Suprapubic skin (tissue), 4 donors: ENCODE measurements around the gene ADAR. TPM values are rescaled to one million over a fixed set of nuclear protein-coding genes. Genes with fewer than 3 reads are reported as not detected.

Experiments used
- DNase-seq, 2 donors: peaks; one replicate each; pipeline ENCODE4 v3.0.0-alpha.2; 2019; ENCODE audit warnings: low spot score in 2 of 2
- H3K27ac ChIP-seq: fragments of 200-600 bp; sonication (generic); one replicate; pipeline ENCODE4 v1.5.1; 2019
- H3K27me3 ChIP-seq: fragments of 200-600 bp; sonication (generic); one replicate; pipeline ENCODE4 v1.5.1; 2019
- H3K36me3 ChIP-seq: fragments of 200-600 bp; sonication (generic); one replicate; pipeline ENCODE4 v1.5.1; 2019
- H3K4me1 ChIP-seq: fragments of 200-600 bp; sonication (generic); one replicate; pipeline ENCODE4 v1.5.1; 2019
- H3K4me3 ChIP-seq: fragments of 200-600 bp; sonication (generic); one replicate; pipeline ENCODE4 v1.5.1; 2019; ENCODE audit warnings: mild to moderate bottlenecking
- H3K9me3 ChIP-seq: fragments of 200-600 bp; sonication (generic); one replicate; pipeline ENCODE4 v1.5.1; 2019
- CTCF ChIP-seq, 2 donors: fragments of 200-600 bp in 1 of 2; fragments of 450-650 bp in 1 of 2; sonication (generic) in 1 of 2; IDR thresholded peaks; one replicate each; pipeline ENCODE4 v1.5.1; 2016 to 2019; ENCODE audit warnings: antibody characterized with exemption in 2 of 2, mild to moderate bottlenecking in 1 of 2, moderate library complexity in 1 of 2
- EP300 ChIP-seq: sonication (generic); formaldehyde crosslinking; IDR thresholded peaks from one replicate; pipeline ENCODE4 v1.6.1; 2017; ENCODE audit warnings: antibody characterized with exemption
- POLR2A ChIP-seq, 2 donors: fragments of 450-650 bp; IDR thresholded peaks; one replicate each; pipeline ENCODE4 v1.6.1; 2017; ENCODE audit warnings: antibody characterized with exemption in 2 of 2, mild to moderate bottlenecking in 2 of 2, moderate library complexity in 2 of 2
- POLR2AphosphoS5 ChIP-seq, 3 donors: sonication (generic); formaldehyde crosslinking; IDR thresholded peaks; one replicate each; pipeline ENCODE4 v1.6.1; 2017; ENCODE audit warnings: antibody characterized with exemption in 3 of 3
- WGBS: methylation state at CpG from one replicate; pipeline ENCODE4 v1.1.5; 2018; 5-methylcytosine and 5-hydroxymethylcytosine counted together
- total RNA-seq, 4 donors: library from RNA; depleted of rRNA; stranded (reverse); fragments of >200 nt; gene quantifications; one replicate each; pipeline ENCODE4 v1.1.0, GENCODE V29; 2016

Gene ADAR
- total RNA-seq, 4 donors from 2014 or later: 73.7 to 107 (median 93.2) TPM

GRCh38 chr1:154590756-154591155 is 17.2 kb downstream of the ADAR start:
- no peak for TF ChIP-seq POLR2A (IDR thresholded peaks at IDR 0.05)
- TF ChIP-seq POLR2AphosphoS5 (IDR thresholded peaks at IDR 0.05): no peak
- TF ChIP-seq CTCF (IDR thresholded peaks at IDR 0.05): no peak
- no peak for TF ChIP-seq EP300
- peaks cover 100% of the 10 kb centered on the region for H3K36me3 ChIP-seq
- WGBS: 93% methylated on average over 5 of the region's 5 CpGs
- DNase-seq: no peak
- H3K27me3 ChIP-seq: no peaks in the 10 kb centered on the region
- no peak overlapping the region for H3K4me3 ChIP-seq
- no peaks in the 10 kb centered on the region for H3K4me1 ChIP-seq
- no peak overlapping the region for H3K27ac ChIP-seq
- H3K9me3 ChIP-seq: no peaks in the 10 kb centered on the region

GRCh38 chr1:154589780-154590179 is 18.2 kb downstream of the ADAR start:
- no peak for TF ChIP-seq CTCF (IDR thresholded peaks at IDR 0.05)
- TF ChIP-seq POLR2A (IDR thresholded peaks at IDR 0.05): no peak
- no peak for TF ChIP-seq EP300
- TF ChIP-seq POLR2AphosphoS5 (IDR thresholded peaks at IDR 0.05): no peak
- no peak for DNase-seq
- H3K27ac ChIP-seq: no peak overlapping the region
- no peaks in the 10 kb centered on the region for H3K27me3 ChIP-seq
- 96% methylated on average over 6 of the region's 10 CpGs for WGBS
- H3K4me1 ChIP-seq: no peaks in the 10 kb centered on the region
- no peak overlapping the region for H3K4me3 ChIP-seq
- H3K36me3 ChIP-seq: peaks cover 100% of the 10 kb centered on the region
- no peaks in the 10 kb centered on the region for H3K9me3 ChIP-seq

DNA sequence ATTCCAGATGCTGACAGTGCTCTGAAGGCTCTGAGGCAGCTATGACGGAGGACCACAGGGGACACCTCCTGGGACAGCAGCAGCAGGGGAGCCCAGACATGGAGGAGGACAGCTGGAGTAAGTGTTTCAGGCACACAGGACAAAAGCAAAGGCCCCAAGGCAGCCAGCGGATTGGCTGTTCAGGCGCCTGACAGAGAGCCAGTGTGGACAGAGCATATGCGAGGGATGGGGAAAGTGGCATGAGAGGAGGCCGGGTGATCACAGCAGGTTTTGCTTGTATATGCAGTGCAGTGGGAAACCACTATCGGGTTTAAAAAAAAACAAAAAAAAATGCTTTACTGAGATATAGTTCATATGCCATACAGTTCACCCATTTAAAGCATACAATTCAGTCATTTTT is 21.3 kb downstream of the ADAR start:
- Histone ChIP-seq H3K4me3 (no peak overlapping the region), H3K36me3 (peaks cover 100% of the 10 kb centered on the region), H3K27me3 (no peaks in the 10 kb centered on the region), H3K4me1 (no peaks in the 10 kb centered on the region), H3K27ac (no peak overlapping the region), H3K9me3 (no peaks in the 10 kb centered on the region)
- TF ChIP-seq POLR2AphosphoS5 (IDR thresholded peaks at IDR 0.05) (no peak), POLR2A (IDR thresholded peaks at IDR 0.05) (no peak), CTCF (IDR thresholded peaks at IDR 0.05) (no peak), EP300 (no peak)
- WGBS: 93% methylated on average over 6 of the region's 6 CpGs
- no peak for DNase-seq

GRCh38 chr1:154586231-154586630 is 21.8 kb downstream of the ADAR start:
- H3K27me3 ChIP-seq: no peaks in the 10 kb centered on the region
- no peaks in the 10 kb centered on the region for H3K4me1 ChIP-seq
- no peak overlapping the region for H3K4me3 ChIP-seq
- no peaks in the 10 kb centered on the region for H3K9me3 ChIP-seq
- no peak for TF ChIP-seq POLR2AphosphoS5 (IDR thresholded peaks at IDR 0.05)
- TF ChIP-seq CTCF (IDR thresholded peaks at IDR 0.05): no peak
- TF ChIP-seq EP300: no peak
- no peak for TF ChIP-seq POLR2A (IDR thresholded peaks at IDR 0.05)
- peaks cover 100% of the 10 kb centered on the region for H3K36me3 ChIP-seq
- 93% methylated on average over 4 of the region's 10 CpGs for WGBS
- no peak overlapping the region for H3K27ac ChIP-seq
- DNase-seq: no peak

GRCh38 chr1:154584267-154584994 is 23.6 kb downstream of the ADAR start:
- peaks cover 100% of the 10 kb centered on the region for H3K36me3 ChIP-seq
- DNase-seq: no peak
- no peak for TF ChIP-seq POLR2A (IDR thresholded peaks at IDR 0.05)
- no peak for TF ChIP-seq EP300
- no peak for TF ChIP-seq POLR2AphosphoS5 (IDR thresholded peaks at IDR 0.05)
- no peak for TF ChIP-seq CTCF (IDR thresholded peaks at IDR 0.05)
- no peaks in the 10 kb centered on the region for H3K4me1 ChIP-seq
- 80% methylated on average over 9 of the region's 9 CpGs for WGBS
- no peak overlapping the region for H3K27ac ChIP-seq
- H3K9me3 ChIP-seq: no peaks in the 10 kb centered on the region
- no peak overlapping the region for H3K4me3 ChIP-seq
- no peaks in the 10 kb centered on the region for H3K27me3 ChIP-seq
